Transverse colon (tissue), 4 donors: ENCODE results near the gene PTGR2. TPM values are rescaled to one million over a fixed set of nuclear protein-coding genes. Genes with fewer than 3 reads are reported as not detected.
A peak's percentile ranks its signal among the peaks of the same experiment; 100 is the strongest.
"Not testable (repeated sequence)": the region's sequence is repeated elsewhere in the genome, so short reads cannot be mapped to it uniquely, and the experiment has no call there.

Source experiments
- DNase-seq: peaks from one replicate; pipeline ENCODE4 v3.0.0-alpha.2; 2019
- H3K27ac ChIP-seq, 4 donors: fragments of 200-600 bp; sonication (generic); 2 replicates each; pipeline ENCODE4 v1.5.1; 2016 to 2018; ENCODE audit warnings: inconsistent platforms in 4 of 4
- H3K27me3 ChIP-seq: fragments of 200-600 bp; sonication (generic); 2 replicates; pipeline ENCODE4 v1.5.1; 2017; ENCODE audit warnings: inconsistent platforms
- H3K36me3 ChIP-seq, 4 donors: fragments of 200-600 bp; sonication (generic); 2 replicates each; pipeline ENCODE4 v1.5.1; 2017 to 2019; ENCODE audit warnings: inconsistent platforms in 4 of 4
- H3K4me1 ChIP-seq, 4 donors: fragments of 200-600 bp; sonication (generic); 2 replicates each; pipeline ENCODE4 v1.5.1; 2017 to 2020; ENCODE audit warnings: inconsistent platforms in 4 of 4
- H3K4me3 ChIP-seq, 4 donors: fragments of 200-600 bp; sonication (generic); 1 replicate in 1 of 4; 2 replicates in 3 of 4; pipeline versions ENCODE4 v1.5.1 to v1.6.1; 2017 to 2019; ENCODE audit warnings: inconsistent platforms in 4 of 4
- H3K9me3 ChIP-seq, 2 donors: fragments of 200-600 bp; sonication (generic); 2 replicates each; pipeline ENCODE4 v1.5.1; 2017 to 2019; ENCODE audit warnings: inconsistent platforms in 2 of 2
- CTCF ChIP-seq, 5 experiments: fragments of 200-600 bp in 3 of 5; fragments of 450-650 bp in 2 of 5; sonication (generic) in 3 of 5; IDR thresholded peaks; 1 replicate in 2 of 5; 2 replicates in 3 of 5; pipeline ENCODE4 v1.5.1; 2016 to 2017; ENCODE audit warnings: antibody characterized with exemption in 5 of 5, inconsistent platforms in 3 of 5, mild to moderate bottlenecking in 2 of 5, moderate library complexity in 1 of 5
- EP300 ChIP-seq: sonication (generic); formaldehyde crosslinking; IDR thresholded peaks from one replicate; pipeline ENCODE4 v1.6.1; 2017; ENCODE audit warnings: antibody characterized with exemption, low read depth
- POLR2A ChIP-seq: fragments of 450-650 bp; IDR thresholded peaks from one replicate; pipeline ENCODE4 v1.6.1; 2016; ENCODE audit warnings: antibody characterized with exemption, mild to moderate bottlenecking, moderate library complexity
- POLR2AphosphoS5 ChIP-seq, 3 donors: sonication (generic); formaldehyde crosslinking; IDR thresholded peaks; one replicate each; pipeline ENCODE4 v1.6.1; 2016; ENCODE audit warnings: antibody characterized with exemption in 3 of 3
- WGBS, 2 donors: methylation state at CpG; one replicate each; pipeline ENCODE4 v1.1.5; 2018; ENCODE audit warnings: low coverage in 1 of 2; 5-methylcytosine and 5-hydroxymethylcytosine counted together
- in situ Hi-C, 4 donors: fragments of 200-750 bp; cut with MboI; loops; one replicate each; pipeline versions ENCODE4 v1.15.0 to v1.15.1; 2017; ENCODE audit warnings: low sequenced_read_pairs in 3 of 4, low pct_ligation_motif_present in 1 of 4, low pct_unique_long_range_greater_than_20kb in 1 of 4
- intact Hi-C: fragments of 100-400 bp; cut with DNase I; formaldehyde crosslinking; loops from one replicate; pipeline ENCODE4 v1.15.1; 2023; ENCODE audit warnings: low total_unique reads
- total RNA-seq, 4 donors: library from RNA; depleted of rRNA; stranded (reverse); fragments of >200 nt; gene quantifications; one replicate each; pipeline ENCODE4 v1.1.0, GENCODE V29; 2016

Gene PTGR2
- total RNA-seq, 4 donors from 2014 or later: 1.8 to 15.8 (median 10.8) TPM

GRCh38 chr14:73825551-73826188 lies 26.0 kb upstream of the PTGR2 start:
- Histone ChIP-seq H3K4me1 (peaks cover 6 to 22% (median 13%) of the 10 kb centered on the region in 4 donors), H3K36me3 (no peaks in the 10 kb centered on the region), H3K9me3 (no peaks in the 10 kb centered on the region), H3K4me3 (no peak overlapping the region), H3K27ac (peak overlapping the region in 3 of 4 donors; percentile 18 to 40 (median 28)), H3K27me3 (no peaks in the 10 kb centered on the region)
- in situ Hi-C loops: loop anchor here in 3 of 4 donors (5.0 to 25.0 kb wide), 3 partner anchors 91 to 313 kb away; no protein-coding TSS in a partner anchor
- no peak for TF ChIP-seq POLR2A
- peak; percentile 84 to 96 (median 88) for TF ChIP-seq CTCF (IDR thresholded peaks at IDR 0.05)
- no peak for TF ChIP-seq EP300
- peak in 2 of 3 donors; percentile 72 to 78 for TF ChIP-seq POLR2AphosphoS5 (IDR thresholded peaks at IDR 0.05)
- peak; percentile 94 for DNase-seq
- 14 to 26% methylated on average over 5 to 7 of the region's 7 CpGs for WGBS, 2 donors
- intact Hi-C loops: loop anchor here (10.0 kb wide), 1 partner anchor 101 kb away; no protein-coding TSS in a partner anchor

- not testable (repeated sequence) for DNase-seq, H3K27me3 ChIP-seq, H3K27ac ChIP-seq, H3K9me3 ChIP-seq, H3K4me3 ChIP-seq, H3K36me3 ChIP-seq
- in situ Hi-C loops (loop anchor here in 3 of 4 donors (5.0 to 25.0 kb wide), 3 partner anchors 92 to 315 kb away; no protein-coding TSS in a partner anchor), intact Hi-C loops (loop anchor here (10.0 kb wide), 1 partner anchor 102 kb away; no protein-coding TSS in a partner anchor)
- 90 to 93% methylated on average over 5 to 7 of the region's 7 CpGs for WGBS, 2 donors
- peak in 3 of 5 experiments; percentile 10 to 32 (median 28) for TF ChIP-seq CTCF (IDR thresholded peaks at IDR 0.05)
- H3K4me1 ChIP-seq: peaks cover 6 to 22% (median 13%) of the 10 kb centered on the region in 4 donors
Observed at GRCh38 chr14:73827190-73827589, 24.4 kb upstream of the PTGR2 start.

GRCh38 chr14:73829071-73829470 lies 22.6 kb upstream of the PTGR2 start:
- in situ Hi-C loops: loop anchor here in 3 of 4 donors (5.0 to 25.0 kb wide), 3 partner anchors 94 to 317 kb away; no protein-coding TSS in a partner anchor
- intact Hi-C loops: loop anchor here (10.0 kb wide), 1 partner anchor 104 kb away; no protein-coding TSS in a partner anchor
- WGBS, 2 donors: 80 to 100% methylated on average over 2 to 4 of the region's 4 CpGs

More at GRCh38 chr14:73829071-73829470, 22.6 kb upstream of the PTGR2 start:
- H3K9me3 ChIP-seq: no peaks in the 10 kb centered on the region
- no peak overlapping the region for H3K27ac ChIP-seq
- no peaks in the 10 kb centered on the region for H3K36me3 ChIP-seq
- H3K27me3 ChIP-seq: no peaks in the 10 kb centered on the region
- TF ChIP-seq POLR2AphosphoS5 (IDR thresholded peaks at IDR 0.05) (no peak), POLR2A (no peak), CTCF (IDR thresholded peaks at IDR 0.05) (no peak), EP300 (no peak)
- no peak overlapping the region for H3K4me3 ChIP-seq
- DNase-seq: no peak
- H3K4me1 ChIP-seq: peaks cover 0 to 14% (median 9%) of the 10 kb centered on the region in 4 donors
